Ishikawa (cell line): Measurements from ENCODE around the gene YES1.

Experiments used
- CEBPB ChIP-seq: IDR thresholded peaks from 2 replicates; pipeline ENCODE4 v1.6.1; 2012
- CREB1 ChIP-seq: IDR thresholded peaks from 2 replicates; pipeline ENCODE4 v1.6.1; 2012; ENCODE audit warnings: low read depth
- EGR1 ChIP-seq: IDR thresholded peaks from 2 replicates; pipeline ENCODE4 v1.6.1; 2012
- EP300 ChIP-seq: IDR thresholded peaks from 2 replicates; pipeline ENCODE4 v1.6.1; 2012; ENCODE audit warnings: borderline replicate concordance
- FOXM1 ChIP-seq: IDR thresholded peaks from 2 replicates; pipeline ENCODE4 v1.6.1; 2012; ENCODE audit warnings: low read depth, borderline replicate concordance
- NFIC ChIP-seq: IDR thresholded peaks from 2 replicates; pipeline ENCODE4 v1.6.1; 2012
- RAD21 ChIP-seq: IDR thresholded peaks from 2 replicates; pipeline ENCODE4 v1.6.1; 2012; ENCODE audit warnings: low read depth
- REST ChIP-seq: IDR thresholded peaks from 2 replicates; pipeline ENCODE4 v1.6.1; 2012; ENCODE audit warnings: low read depth, mild to moderate bottlenecking
- TAF1 ChIP-seq: IDR thresholded peaks from 2 replicates; pipeline ENCODE4 v1.6.1; 2012; ENCODE audit warnings: low read depth, mild to moderate bottlenecking
- TCF12 ChIP-seq: IDR thresholded peaks from 2 replicates; pipeline ENCODE4 v1.6.1; 2012; ENCODE audit warnings: low read depth
- TEAD4 ChIP-seq: IDR thresholded peaks from 2 replicates; pipeline ENCODE4 v1.6.1; 2012
- USF1 ChIP-seq: IDR thresholded peaks from 2 replicates; pipeline ENCODE4 v1.6.1; 2012
- YY1 ChIP-seq: IDR thresholded peaks from 2 replicates; pipeline ENCODE4 v1.6.1; 2012; ENCODE audit warnings: low read depth
- ZBTB7A ChIP-seq: IDR thresholded peaks from 2 replicates; pipeline ENCODE4 v1.6.1; 2012; ENCODE audit warnings: low read depth
- TF ChIP-seq, protein P1 (sequence below): IDR thresholded peaks from 2 replicates; pipeline ENCODE4 v1.6.1; 2012

Gene YES1

DNA sequence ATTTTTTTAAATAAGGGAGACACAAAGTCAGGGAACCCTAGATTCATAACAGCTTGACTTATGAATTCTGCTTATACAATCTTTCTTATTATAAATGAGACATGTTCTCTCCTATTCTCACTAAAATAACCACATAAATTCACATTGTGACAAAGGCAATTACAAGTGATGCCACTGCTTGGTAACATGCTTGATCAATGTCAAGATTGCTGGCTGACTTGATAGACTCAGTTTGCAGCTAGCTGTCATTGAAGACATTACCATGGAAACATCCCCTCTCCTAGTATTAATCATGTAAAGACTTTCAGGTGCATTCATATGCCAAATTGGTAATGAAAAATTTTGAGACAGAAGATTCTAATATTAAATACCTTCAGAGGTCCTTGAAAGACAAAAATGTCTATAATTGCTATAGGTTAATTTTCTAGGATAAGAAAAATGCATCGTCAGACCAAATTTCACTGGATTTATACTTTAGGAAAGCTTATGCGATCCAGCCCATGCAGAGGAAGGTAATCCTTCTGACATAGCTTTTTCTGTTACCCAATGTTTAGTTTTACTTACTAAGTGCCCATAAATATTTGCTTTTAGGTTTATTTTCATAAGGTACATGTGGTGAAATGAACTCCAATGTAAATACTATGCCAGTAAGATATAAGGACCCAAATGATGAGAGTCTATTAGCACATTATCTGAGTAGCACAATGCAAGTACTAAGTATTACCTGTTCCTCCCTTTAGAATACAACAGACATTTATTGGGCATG is 67.0 kb downstream of the YES1 start:
- TF ChIP-seq RAD21 (no peak), FOXM1 (no peak), REST (no peak), CEBPB (no peak), TAF1 (no peak), ZBTB7A (no peak), NFIC (no peak), TEAD4 (no peak), EP300 (no peak), EGR1 (no peak), TCF12 (no peak), USF1 (no peak)

- TF ChIP-seq RAD21: peak; percentile 75
- no peak for TF ChIP-seq EGR1
These were observed 70.0 kb downstream of the YES1 start for GRCh38 chr18:741931-742512.

DNA sequence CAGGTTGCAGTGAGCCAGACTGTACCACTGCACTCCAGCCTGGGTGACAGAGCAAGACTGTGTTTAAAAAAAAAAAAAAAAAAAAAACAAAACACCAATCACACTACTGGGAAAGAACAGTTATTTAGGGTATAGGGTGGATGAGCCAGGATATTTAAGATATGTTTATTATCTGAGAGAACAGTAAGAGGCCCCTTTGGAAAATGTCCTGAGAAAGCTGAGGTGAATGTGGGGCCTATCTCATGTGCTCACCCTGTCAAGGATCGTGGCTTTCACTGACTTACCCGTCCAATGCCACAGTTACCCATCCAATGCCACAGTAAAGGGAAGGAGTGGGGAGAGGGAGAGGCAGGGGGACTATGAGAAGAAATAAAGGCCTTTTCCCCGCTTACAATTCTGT is 79.7 kb downstream of the YES1 start:
- no peak for TF ChIP-seq CREB1
- TF ChIP-seq TCF12: no peak
- no peak for TF ChIP-seq TEAD4
- TF ChIP-seq YY1: no peak
- no peak for TF ChIP-seq EGR1
- no peak for TF ChIP-seq FOXM1
- TF ChIP-seq, protein P1, sequence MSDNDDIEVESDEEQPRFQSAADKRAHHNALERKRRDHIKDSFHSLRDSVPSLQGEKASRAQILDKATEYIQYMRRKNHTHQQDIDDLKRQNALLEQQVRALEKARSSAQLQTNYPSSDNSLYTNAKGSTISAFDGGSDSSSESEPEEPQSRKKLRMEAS: no peak
- no peak for TF ChIP-seq REST
- no peak for TF ChIP-seq CEBPB
- TF ChIP-seq ZBTB7A: no peak
- no peak for TF ChIP-seq EP300
- no peak for TF ChIP-seq TAF1
- no peak for TF ChIP-seq NFIC
- TF ChIP-seq USF1: no peak

GRCh38 chr18:731185-731584 is 80.9 kb downstream of the YES1 start:
- TF ChIP-seq EGR1 (no peak), NFIC (no peak), CEBPB (no peak)

DNA sequence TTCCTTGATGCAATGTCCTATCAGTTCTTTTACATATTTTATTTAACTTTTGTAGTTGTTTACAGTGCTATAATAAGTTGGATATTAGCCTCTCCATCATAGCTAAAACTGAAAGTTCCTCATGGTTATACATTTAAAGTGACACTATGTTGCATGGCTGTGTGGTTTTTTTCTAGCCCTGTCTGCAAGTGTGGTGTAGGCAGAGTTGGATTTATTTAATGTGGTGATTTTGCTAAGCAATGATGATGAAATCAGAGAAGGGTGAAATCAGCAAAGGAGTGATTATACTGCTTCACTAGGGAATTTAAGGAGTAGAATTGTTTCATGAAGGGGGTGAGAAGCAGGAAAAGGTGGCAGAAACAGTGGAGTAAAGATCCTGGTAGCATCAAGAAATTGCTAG is 81.3 kb downstream of the YES1 start:
- TF ChIP-seq, protein P1: no peak
- TF ChIP-seq ZBTB7A (no peak), YY1 (no peak), NFIC (no peak), EP300 (no peak), EGR1 (no peak), USF1 (no peak), CEBPB (no peak)

DNA sequence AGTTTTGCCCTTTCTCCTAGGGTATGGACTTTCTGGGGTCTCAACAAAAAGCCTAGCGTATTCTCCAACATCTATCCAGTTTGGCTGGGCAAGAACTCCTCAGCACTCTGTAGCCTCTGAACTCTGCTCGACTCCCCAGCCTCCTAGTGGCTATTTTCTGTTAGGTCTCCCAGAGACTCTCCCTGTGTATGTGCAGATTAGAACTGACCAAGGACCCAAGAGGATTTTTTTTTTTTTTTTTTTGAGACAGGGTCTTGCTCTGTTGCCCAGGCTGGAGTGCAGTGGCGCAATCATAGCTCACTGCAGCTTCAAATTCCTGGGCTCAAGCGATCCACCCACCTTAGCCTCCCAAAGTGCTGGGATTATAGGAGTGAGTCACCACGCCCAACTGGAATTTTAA is 81.9 kb downstream of the YES1 start:
- TF ChIP-seq CEBPB: 0 out of 2 replicates have a peak, but pooled peaks have one; percentile 3
